H1 (cell line): ENCODE data around the gene FAM120A. TPM values are rescaled to one million over a fixed set of nuclear protein-coding genes. Genes with fewer than 3 reads are reported as not detected.

ENCODE experiments used
- CTCF ChIA-PET: fragments of 300-600 bp; sonication (Branson Sonifier 250); formaldehyde crosslinking; loops from one replicate; lab custom pipeline; 2021; ENCODE audit not compliant: partially characterized antibody; lab: Charles Lee
- POLR2A ChIA-PET: fragments of 300-600 bp; sonication (Branson Sonifier 250); formaldehyde crosslinking; loops from one replicate; lab custom pipeline; 2021; ENCODE audit warnings: inconsistent platforms; ENCODE audit not compliant: partially characterized antibody; lab: Charles Lee
- DNase-seq, 2 experiments: peaks; one replicate each; pipeline versions ENCODE4 v3.0.0 to v3.0.0-alpha.2; 2010 to 2022; ENCODE audit warnings: low spot score in 2 of 2, low read depth in 1 of 2, mixed read lengths in 1 of 2
- FAIRE-seq: peaks from 2 replicates; lab custom pipeline; 2011; peaks lifted over from hg19 to GRCh38; lab: Jason Lieb, UNC
- H2AFZ ChIP-seq: 2 replicates; pipeline ENCODE4 v1.8.1; 2012; ENCODE audit warnings: low read length, inconsistent platforms
- H2AK5ac ChIP-seq: 2 replicates; pipeline ENCODE4 v1.6.1; 2013; ENCODE audit warnings: low read depth, low read length
- H2BK120ac ChIP-seq: replicated peaks from 2 replicates; pipeline ENCODE3; 2013; ENCODE audit warnings: low read depth, low read length, inconsistent platforms
- H2BK12ac ChIP-seq: 2 replicates; pipeline ENCODE4 v1.6.1; 2013; ENCODE audit warnings: low read depth, low read length
- H2BK15ac ChIP-seq: 2 replicates; pipeline ENCODE4 v1.6.1; 2013; ENCODE audit warnings: low read length
- H2BK20ac ChIP-seq: 2 replicates; pipeline ENCODE4 v1.6.1; 2013; ENCODE audit warnings: low read length
- H2BK5ac ChIP-seq: 2 replicates; pipeline ENCODE4 v1.6.1; 2013; ENCODE audit warnings: low read depth, low read length
- H3K14ac ChIP-seq: 2 replicates; pipeline ENCODE4 v1.6.1; 2013; ENCODE audit warnings: inconsistent platforms; ENCODE audit not compliant: insufficient read length
- H3K18ac ChIP-seq: 2 replicates; pipeline ENCODE4 v1.6.1; 2013; ENCODE audit warnings: low read length; ENCODE audit errors: extremely low read depth
- H3K23ac ChIP-seq: 2 replicates; pipeline ENCODE4 v1.6.1; 2013; ENCODE audit warnings: inconsistent platforms; ENCODE audit not compliant: insufficient read length
- H3K23me2 ChIP-seq: 2 replicates; pipeline ENCODE4 v1.6.1; 2013; ENCODE audit warnings: low read depth, low read length
- H3K27ac ChIP-seq: 2 replicates; pipeline ENCODE4 v1.6.1; 2011; ENCODE audit warnings: low read depth, low read length, inconsistent platforms
- H3K27me3 ChIP-seq, 4 experiments: replicated peaks in 1 of 4; 1 replicate in 1 of 4; 2 replicates in 3 of 4; pipeline versions ENCODE4 v1.6.1 to v1.8.1; 2011 to 2013; ENCODE audit warnings: low read length in 3 of 4, mild to moderate bottlenecking in 3 of 4, inconsistent platforms in 2 of 4, mixed read lengths in 2 of 4, moderate library complexity in 1 of 4; ENCODE audit not compliant: control insufficient read depth in 3 of 4, insufficient read depth in 3 of 4; ENCODE audit errors: extremely low read depth in 1 of 4
- H3K36me3 ChIP-seq, 4 experiments: 2 replicates each; pipeline versions ENCODE4 v1.6.1 to v1.8.1; 2011 to 2013; ENCODE audit warnings: mild to moderate bottlenecking in 4 of 4, low read length in 3 of 4, moderate library complexity in 2 of 4, control low read depth in 1 of 4, inconsistent platforms in 1 of 4; ENCODE audit not compliant: insufficient read depth in 4 of 4, control insufficient read depth in 2 of 4
- H3K4ac ChIP-seq: replicated peaks from 2 replicates; pipeline ENCODE3; 2013; ENCODE audit warnings: low read length, low read depth, mixed read lengths, inconsistent platforms; ENCODE audit not compliant: insufficient read length
- H3K4me1 ChIP-seq, 4 experiments: replicated peaks in 1 of 4; 1 replicate in 1 of 4; 2 replicates in 3 of 4; pipeline versions ENCODE4 v1.6.1 to v1.8.1; 2011 to 2013; ENCODE audit warnings: low read length in 3 of 4, inconsistent platforms in 2 of 4, mixed read lengths in 1 of 4; ENCODE audit not compliant: insufficient read depth in 4 of 4, control insufficient read depth in 3 of 4
- H3K4me2 ChIP-seq, 2 experiments: 2 replicates each; pipeline versions ENCODE4 v1.6.1 to v1.8.1; 2011 to 2013; ENCODE audit warnings: low read depth in 2 of 2, low read length in 2 of 2, control low read depth in 1 of 2, inconsistent platforms in 1 of 2, mild to moderate bottlenecking in 1 of 2; ENCODE audit not compliant: insufficient read depth in 1 of 2
- H3K4me3 ChIP-seq, 4 experiments: fragments of 200-600, 300-600 bp in 1 of 4; sonication (generic), shearing (Covaris generic), sonication (Bioruptor Twin) in 1 of 4; 2 replicates each; pipeline versions ENCODE4 v1.5.1 to v1.8.1; 2011 to 2016; ENCODE audit warnings: low read length in 4 of 4, low read depth in 3 of 4, control low read depth in 2 of 4, inconsistent platforms in 2 of 4, mild to moderate bottlenecking in 2 of 4, mixed read lengths in 1 of 4, moderate library complexity in 1 of 4; ENCODE audit not compliant: insufficient read depth in 2 of 4; ENCODE audit errors: extremely low read depth in 1 of 4
- H3K56ac ChIP-seq: replicated peaks from 2 replicates; pipeline ENCODE3; 2013; ENCODE audit warnings: low read depth, mild to moderate bottlenecking, mixed read lengths, low read length, inconsistent platforms; ENCODE audit not compliant: insufficient read length
- H3K79me1 ChIP-seq: 2 replicates; pipeline ENCODE4 v1.6.1; 2013; ENCODE audit warnings: low read depth, low read length, control low read depth
- H3K79me2 ChIP-seq, 2 experiments: 2 replicates each; pipeline versions ENCODE4 v1.6.1 to v1.8.1; 2012 to 2013; ENCODE audit warnings: low read length in 2 of 2, mild to moderate bottlenecking in 2 of 2, inconsistent platforms in 1 of 2; ENCODE audit not compliant: insufficient read depth in 2 of 2, control insufficient read depth in 1 of 2
- H3K9ac ChIP-seq, 4 experiments: replicated peaks in 1 of 4; 1 replicate in 1 of 4; 2 replicates in 3 of 4; pipeline versions ENCODE4 v1.6.1 to v1.8.1; 2011 to 2013; ENCODE audit warnings: low read depth in 3 of 4, low read length in 3 of 4, control low read depth in 2 of 4, mild to moderate bottlenecking in 2 of 4, moderate library complexity in 2 of 4, inconsistent platforms in 1 of 4; ENCODE audit errors: extremely low read depth in 1 of 4
- H3K9me3 ChIP-seq, 2 experiments: 2 replicates each; pipeline versions ENCODE4 v1.6.1 to v1.8.1; 2012 to 2013; ENCODE audit warnings: mild to moderate bottlenecking in 2 of 2, moderate library complexity in 2 of 2, control low read depth in 1 of 2, inconsistent platforms in 1 of 2, low read depth in 1 of 2, low read length in 1 of 2, mixed read lengths in 1 of 2; ENCODE audit not compliant: insufficient read depth in 2 of 2
- H4K20me1 ChIP-seq, 2 experiments: replicated peaks in 1 of 2; 2 replicates each; pipeline versions ENCODE3 to v1.8.1; 2011 to 2013; ENCODE audit warnings: inconsistent platforms in 2 of 2, low read length in 2 of 2, mild to moderate bottlenecking in 1 of 2; ENCODE audit not compliant: insufficient read depth in 2 of 2, control insufficient read depth in 1 of 2
- H4K5ac ChIP-seq: 2 replicates; pipeline ENCODE4 v1.6.1; 2013; ENCODE audit warnings: low read length, low read depth, mixed read lengths, inconsistent platforms; ENCODE audit not compliant: insufficient read length
- H4K8ac ChIP-seq: 2 replicates; pipeline ENCODE4 v1.8.0; 2013; ENCODE audit warnings: mild to moderate bottlenecking, moderate library complexity, low read length, inconsistent platforms; ENCODE audit not compliant: insufficient read depth; ENCODE audit errors: extremely low read depth
- H4K91ac ChIP-seq: replicated peaks from 2 replicates; pipeline ENCODE3; 2013; ENCODE audit warnings: low read length, mixed read lengths, inconsistent platforms; ENCODE audit not compliant: insufficient read length
- CHD2 ChIP-seq: IDR thresholded peaks from 2 replicates; pipeline ENCODE4 v1.6.1; 2012; ENCODE audit warnings: low read length, improper control_type of control experiment
- CTCF ChIP-seq, 3 experiments: IDR thresholded peaks; 1 replicate in 2 of 3; 2 replicates in 1 of 3; pipeline versions ENCODE4 v1.5.1 to v1.6.1; 2011; ENCODE audit warnings: low read length in 3 of 3, mild to moderate bottlenecking in 3 of 3, inconsistent platforms in 2 of 3, low read depth in 1 of 3, moderate library complexity in 1 of 3; ENCODE audit not compliant: insufficient read depth in 1 of 3; ENCODE audit errors: control extremely low read depth in 1 of 3
- GTF2F1 ChIP-seq: IDR thresholded peaks from 2 replicates; pipeline ENCODE4 v1.6.1; 2012; ENCODE audit warnings: low read depth, low read length, improper control_type of control experiment, borderline replicate concordance
- NRF1 ChIP-seq: IDR thresholded peaks from 2 replicates; pipeline ENCODE4 v1.6.1; 2011; ENCODE audit warnings: mild to moderate bottlenecking, low read depth, low read length, improper control_type of control experiment
- RBBP5 ChIP-seq: IDR thresholded peaks from 2 replicates; pipeline ENCODE4 v1.7.1; 2012; ENCODE audit warnings: low read depth, mild to moderate bottlenecking, inconsistent platforms, low read length, moderate library complexity, borderline replicate concordance
- RNF2 ChIP-seq: fragments of 200-900, 300-1000 bp; sonication (generic); IDR thresholded peaks from 2 replicates; pipeline ENCODE4 v1.7.1; 2016; ENCODE audit warnings: borderline replicate concordance, low read depth, mild to moderate bottlenecking, antibody characterized with exemption, low read length; ENCODE audit not compliant: poor library complexity, severe bottlenecking; ENCODE audit errors: missing control alignments
- TBP ChIP-seq: IDR thresholded peaks from 2 replicates; pipeline ENCODE4 v1.6.1; 2011; ENCODE audit warnings: low read depth, low read length, improper control_type of control experiment
- USF2 ChIP-seq: IDR thresholded peaks from 2 replicates; pipeline ENCODE4 v1.6.1; 2011; ENCODE audit warnings: low read length, improper control_type of control experiment
- WGBS, 2 experiments: shearing (Covaris generic) in 1 of 2; methylation state at CpG; one replicate each; pipeline versions ENCODE4 v1.1.6 to v1.1.7; 2013 to 2015; ENCODE audit warnings: low lambda C conversion rate in 2 of 2, mixed read lengths in 2 of 2, inconsistent platforms in 1 of 2, low coverage in 1 of 2, missing lambda C conversion rate in 1 of 2; ENCODE audit not compliant: insufficient replicate concordance in 2 of 2, insufficient coverage in 1 of 2, insufficient read length in 1 of 2; ENCODE audit errors: extremely low coverage in 1 of 2, missing lambda C conversion rate in 1 of 2; 5-methylcytosine and 5-hydroxymethylcytosine counted together
- polyA plus RNA-seq, 7 experiments: library from polyadenylated mRNA; depleted of rRNA in 3 of 7; stranded (reverse) in 5 of 7; unstranded in 2 of 7; fragments of >200 nt in 5 of 7; fragments of 200-250 nt in 2 of 7; gene quantifications; 1 replicate in 5 of 7; 2 replicates in 1 of 7; 4 replicates in 1 of 7; pipeline versions ENCODE4 v1.2.1 to v1.2.3, GENCODE V29; 2011 to 2013; ENCODE audit warnings: missing spikeins in 2 of 7, mixed read lengths in 2 of 7
- total RNA-seq: library from RNA; stranded (reverse); fragmentation: NEBNext Ultra II Directional; extraction: Animal tissue kit (Norgen Biotek cat#: 25700); gene quantifications from 2 replicates; pipeline ENCODE4 v1.2.1, GENCODE V29; 2021

Gene FAM120A
- total and polyA plus RNA-seq, 2 of the 8 experiments (the other 6 are each of a cell fraction or from before 2014, with no cell fraction given) = 24.9 to 54.7 TPM

GRCh38 chr9:93447655-93448054 is 3.8 kb upstream of the FAM120A start:
- Histone ChIP-seq H4K20me1 (peaks cover 0 to 2% of the 10 kb centered on the region in 2 experiments), H2BK20ac (no peak overlapping the region), H2BK120ac (no peak overlapping the region), H3K23me2 (peaks cover 6% of the 10 kb centered on the region), H3K14ac (no peak overlapping the region), H3K4me3 (no peak overlapping the region), H3K79me1 (peaks cover under 1% of the 10 kb centered on the region; the same call in 1 of the 2 replicates), H3K4me1 (no peaks in the 10 kb centered on the region; a peak in 1 of 7 replicates), H3K79me2 (peaks cover 0 to 19% of the 10 kb centered on the region in 2 experiments; a peak in 2 of 4 replicates), H2BK15ac (no peak overlapping the region), H4K8ac (no peak overlapping the region), H4K5ac (no peak overlapping the region), H3K36me3 (peaks cover 7 to 40% (median 18%) of the 10 kb centered on the region in 4 experiments), H3K27ac (no peak overlapping the region), H3K9me3 (no peaks in the 10 kb centered on the region; a peak in 1 of 4 replicates), H3K4ac (no peak overlapping the region), H3K23ac (no peak overlapping the region), H3K18ac (no peak overlapping the region), H3K27me3 (no peaks in the 10 kb centered on the region), H4K91ac (no peak overlapping the region), H2BK5ac (no peak overlapping the region), H3K56ac (no peak overlapping the region), H2AFZ (no peak overlapping the region), H2BK12ac (no peak overlapping the region), H3K4me2 (no peak overlapping the region), H3K9ac (no peak overlapping the region), H2AK5ac (no peak overlapping the region)
- FAIRE-seq (no peak), DNase-seq (no peak)
- CTCF ChIA-PET = interaction anchor here (0.6 to 0.7 kb wide), 2 partner anchors 90 to 845 kb away, joined by 3 read pairs; no protein-coding TSS in a partner anchor
- WGBS, 2 experiments = 97% methylated on average over 4 of the region's 4 CpGs; no CpG with 5 or more reads in 1 of the 2 experiments
- POLR2A ChIA-PET = interaction anchor here (0.7 to 1.5 kb wide), 3 partner anchors 8 to 61 kb away, joined by 3 to 4 read pairs (median 3); no protein-coding TSS in a partner anchor
- TF ChIP-seq CHD2 (no peak), RBBP5 (no peak), RNF2 (no peak), NRF1 (no peak), CTCF (IDR thresholded peaks at IDR 0.05; ENCODE audit: control extremely low read depth in 1 of 3, insufficient read depth in 1 of 3, low read depth in 1 of 3, low read length in 3 of 3) (no peak), USF2 (no peak), TBP (no peak), GTF2F1 (no peak)
